ENCODE measurements around the gene HSD11B1.

Gene HSD11B1

DNA sequence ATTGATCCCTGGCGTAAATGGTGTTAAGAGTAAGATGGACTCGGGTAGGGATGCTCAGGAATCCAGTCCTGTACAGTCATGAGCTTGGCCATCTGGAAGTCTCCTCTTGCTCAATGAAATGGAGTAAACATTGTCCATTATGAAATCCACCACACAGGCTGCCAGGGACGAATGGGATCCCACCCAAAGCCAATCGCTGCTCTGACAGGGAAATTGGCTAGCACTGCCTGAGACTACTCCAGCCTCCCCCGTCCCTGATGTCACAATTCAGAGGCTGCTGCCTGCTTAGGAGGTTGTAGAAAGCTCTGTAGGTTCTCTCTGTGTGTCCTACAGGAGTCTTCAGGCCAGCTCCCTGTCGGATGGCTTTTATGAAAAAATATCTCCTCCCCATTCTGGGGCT, at the start of gene HSD11B1:
HSD11B1 (plus strand) TSS at position 263 of the 400 bp plus-strand sequence; CDS start at position 360, 97 bp downstream.
- peak in 31 of 56 donors; percentile 7 to 70 (median 32) for DNase-seq

DNA sequence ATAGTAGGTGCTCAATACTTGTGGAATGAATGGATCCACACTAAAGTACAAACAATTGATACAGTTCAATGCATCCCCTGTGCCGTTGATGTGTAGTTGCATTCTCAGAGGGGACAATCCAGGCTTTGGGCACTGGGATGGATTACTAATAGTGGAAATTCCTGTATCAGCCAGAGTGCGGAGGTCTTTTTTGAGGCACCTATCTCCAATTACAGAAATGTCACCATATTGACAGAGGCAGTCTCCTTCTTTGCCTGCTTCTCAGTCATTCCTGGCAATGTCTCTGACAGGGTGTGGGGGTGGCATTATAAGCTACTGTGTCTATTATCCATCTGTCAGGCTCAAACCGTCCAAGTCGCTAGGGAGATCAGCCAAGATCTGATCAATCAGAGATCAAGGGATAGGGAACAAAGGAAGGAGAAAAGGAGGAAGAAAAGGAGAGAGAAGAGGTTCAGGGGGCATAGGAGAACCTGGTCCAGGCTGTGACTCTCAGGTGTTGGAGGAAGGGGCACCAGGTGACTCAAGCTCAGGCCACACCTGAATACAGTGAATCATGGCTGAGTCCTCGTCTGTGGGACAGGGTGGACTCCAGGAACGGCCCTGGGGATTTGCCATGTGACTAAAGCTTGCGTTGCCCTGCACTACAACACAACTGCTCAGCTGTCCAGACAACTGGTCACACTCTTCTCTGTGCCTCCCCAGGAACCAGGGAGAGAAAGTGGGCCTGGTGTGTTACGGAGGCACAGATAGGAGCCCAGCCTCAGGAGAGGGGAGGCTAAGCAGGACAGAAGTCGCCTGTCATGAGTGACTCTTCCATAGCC, 49.0 kb upstream of the HSD11B1 start:
- DNase-seq: no peak

DNA sequence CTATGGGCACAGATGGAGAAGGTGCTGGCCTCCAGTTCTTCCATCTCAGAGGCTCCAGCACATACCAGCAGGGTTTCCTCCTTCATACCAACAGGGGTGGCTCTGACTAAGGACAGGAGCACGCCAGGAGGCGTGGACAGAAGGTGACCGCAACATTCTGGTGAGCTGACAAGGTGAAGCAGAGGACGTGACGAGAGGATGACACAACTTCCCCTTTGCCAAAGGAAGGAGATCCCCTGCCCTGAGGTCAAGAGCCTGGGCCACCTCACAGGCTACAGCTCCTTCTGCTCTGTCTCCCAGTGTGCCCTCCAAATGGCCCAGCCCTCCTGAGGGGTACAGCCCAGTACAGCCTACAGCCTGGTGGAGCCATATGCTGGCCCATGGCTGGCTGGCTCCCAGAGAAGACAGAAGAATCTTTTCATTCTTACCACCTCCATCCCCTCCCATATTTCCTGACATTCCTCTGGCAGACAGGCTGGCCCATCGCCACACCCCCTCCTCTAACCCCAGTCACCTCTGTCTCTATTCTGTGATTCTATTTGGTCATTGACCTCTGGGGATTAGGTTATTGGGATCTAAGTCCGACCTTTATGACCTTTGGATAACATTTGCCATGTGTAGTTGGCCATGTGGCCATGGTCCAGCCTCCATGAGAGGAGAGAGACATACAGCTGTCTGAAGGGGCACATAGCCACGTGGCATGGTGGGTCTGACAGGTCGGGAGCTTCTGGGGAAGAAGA, 47.3 kb upstream of the HSD11B1 start:
- no peak for DNase-seq

DNA sequence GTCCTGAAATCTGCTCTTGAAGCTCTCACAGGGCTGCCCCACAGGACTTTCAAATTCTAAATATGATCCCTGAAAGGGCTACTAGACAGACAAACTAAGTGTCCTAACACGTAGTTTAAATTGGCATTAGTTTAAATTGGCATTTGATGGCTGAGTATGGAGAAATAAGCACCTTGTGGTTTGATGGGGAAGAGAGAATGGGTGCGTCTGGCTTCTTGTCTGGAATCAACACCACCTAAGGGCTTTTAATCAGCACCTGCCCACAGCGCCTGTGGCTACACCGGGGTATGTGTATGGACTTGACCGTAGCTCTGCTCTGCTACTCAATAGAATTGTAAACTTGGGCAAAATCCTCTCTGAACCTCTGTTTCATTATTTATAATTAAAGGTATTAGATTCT, 46.7 kb upstream of the HSD11B1 start:
- no peak for DNase-seq

DNA sequence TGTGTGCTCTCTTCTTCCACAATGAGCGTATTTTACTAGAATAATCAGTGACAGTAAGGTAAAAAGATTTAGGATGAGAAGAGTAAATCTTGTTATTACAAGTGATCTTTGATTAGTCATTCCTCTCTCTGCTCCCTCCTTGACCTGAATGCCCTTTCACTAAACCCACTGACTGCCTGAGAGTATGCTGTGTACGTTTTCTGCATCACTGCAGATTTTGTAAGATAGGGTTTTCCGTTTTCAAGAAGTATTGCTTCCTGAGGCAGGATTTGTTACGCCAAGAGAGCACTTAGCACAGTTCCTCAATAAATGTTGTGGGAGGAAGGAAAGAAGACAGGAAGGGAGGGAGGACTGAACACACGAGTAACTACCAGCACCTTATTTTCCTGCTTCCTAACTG, 44.7 kb upstream of the HSD11B1 start:
- no peak for DNase-seq

DNA sequence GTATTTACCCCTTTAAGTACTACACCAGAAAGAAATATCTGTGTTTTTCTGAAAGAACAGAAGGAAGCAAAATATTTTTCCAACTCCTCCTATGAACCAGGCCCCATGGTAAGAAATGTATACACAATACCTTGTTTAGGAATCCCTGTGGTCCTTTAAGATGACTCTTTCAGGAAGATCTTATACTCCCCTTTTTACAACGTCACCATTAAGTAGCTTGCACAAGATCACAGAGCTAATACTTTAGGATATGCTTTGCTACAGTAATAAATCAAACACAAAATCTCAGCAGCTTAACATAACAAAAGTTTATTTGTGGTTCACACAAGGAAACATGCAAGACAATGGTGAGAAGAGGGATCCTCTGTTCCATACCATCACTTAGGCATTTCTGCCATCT, 43.6 kb upstream of the HSD11B1 start:
- DNase-seq: no peak

DNA sequence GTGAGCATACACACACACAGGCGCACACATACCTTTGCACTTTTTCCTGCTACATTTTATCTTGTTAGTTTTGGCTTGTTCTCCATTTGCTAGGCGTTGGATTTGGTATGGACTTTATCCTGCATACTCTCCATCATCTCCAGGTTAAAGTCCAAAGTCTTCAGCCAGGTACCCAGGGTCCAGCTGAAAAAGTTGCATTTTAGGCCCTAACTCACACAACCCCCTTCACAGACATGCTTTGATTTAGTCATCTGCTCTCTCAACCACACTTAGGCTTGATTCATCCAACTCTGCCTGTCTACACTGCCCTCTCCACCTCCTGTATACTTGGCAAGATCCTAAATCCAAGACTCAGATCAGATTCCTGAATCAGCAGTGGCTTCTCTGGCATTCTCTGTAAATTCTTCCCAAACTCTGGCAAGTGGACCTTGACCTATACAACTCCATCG, 41.7 kb upstream of the HSD11B1 start:
- DNase-seq: no peak

DNA sequence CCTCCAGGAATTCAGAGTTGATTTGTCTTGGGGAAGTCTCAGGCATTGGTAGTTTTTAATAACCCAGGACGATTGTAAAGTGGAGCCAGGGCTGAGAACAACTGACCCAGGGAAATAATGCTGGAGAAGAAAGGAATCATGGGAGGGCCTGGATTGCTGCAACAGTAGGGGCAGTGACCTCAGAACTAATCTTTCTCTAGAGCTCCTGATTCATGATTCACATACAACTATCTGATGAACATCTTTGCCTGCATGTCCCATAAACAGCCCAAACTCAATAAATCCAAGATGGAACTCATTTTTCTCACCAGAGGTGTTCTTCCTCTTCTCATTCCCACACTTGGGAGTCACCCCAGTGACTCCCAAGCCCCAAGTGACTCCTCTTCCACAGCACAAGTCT, 37.5 kb upstream of the HSD11B1 start:
- DNase-seq: no peak

DNA sequence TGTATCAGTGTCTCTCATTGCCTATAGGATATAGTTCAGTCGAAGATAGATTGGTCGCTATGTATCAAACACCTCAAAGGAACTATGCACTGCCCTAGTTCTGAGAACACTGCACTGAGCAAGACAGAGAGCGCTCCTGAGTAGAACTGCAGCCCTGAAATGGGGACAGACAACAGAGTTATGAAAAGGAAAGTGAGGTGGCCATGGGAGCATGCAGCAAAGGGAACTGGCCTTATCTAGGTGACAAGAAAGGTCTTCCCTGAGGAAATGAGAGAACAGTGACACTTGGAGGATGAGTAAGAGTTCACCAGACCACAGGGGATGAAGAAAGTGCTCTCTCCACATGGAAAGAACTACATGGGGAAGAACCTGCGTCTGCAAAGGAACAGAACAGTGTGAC, 36.9 kb upstream of the HSD11B1 start:
- DNase-seq: no peak

DNA sequence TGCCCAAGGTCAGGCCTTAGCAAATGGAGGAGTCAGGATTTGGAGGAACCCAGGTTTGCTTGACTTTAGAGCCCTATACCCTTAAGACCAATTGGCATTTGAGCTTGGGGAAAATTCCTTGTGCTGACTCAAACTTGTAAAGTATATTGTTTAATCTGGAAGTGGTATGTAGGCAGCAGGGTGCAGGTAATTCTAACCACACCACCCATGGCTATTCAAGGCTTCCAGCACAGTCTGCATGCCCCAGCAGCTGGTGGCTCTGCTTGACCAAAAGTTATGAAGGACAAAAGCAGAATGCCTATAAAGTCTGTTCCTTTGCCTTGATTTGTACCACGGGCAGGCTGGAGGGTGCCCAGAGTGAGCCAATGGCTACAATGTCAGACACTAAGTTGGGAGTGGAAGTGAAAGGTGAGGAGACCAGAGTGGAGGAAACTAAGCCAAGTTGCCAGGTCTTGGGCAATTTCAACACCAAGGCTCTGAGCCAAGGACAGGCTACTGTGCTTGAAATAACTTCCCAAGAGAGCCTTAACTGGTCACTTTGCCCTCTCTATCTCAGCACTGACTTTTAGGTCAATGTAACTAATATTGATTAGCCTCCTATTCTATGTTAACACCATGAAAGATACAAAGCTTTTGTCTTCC, 34.1 kb upstream of the HSD11B1 start:
- DNase-seq: no peak

DNA sequence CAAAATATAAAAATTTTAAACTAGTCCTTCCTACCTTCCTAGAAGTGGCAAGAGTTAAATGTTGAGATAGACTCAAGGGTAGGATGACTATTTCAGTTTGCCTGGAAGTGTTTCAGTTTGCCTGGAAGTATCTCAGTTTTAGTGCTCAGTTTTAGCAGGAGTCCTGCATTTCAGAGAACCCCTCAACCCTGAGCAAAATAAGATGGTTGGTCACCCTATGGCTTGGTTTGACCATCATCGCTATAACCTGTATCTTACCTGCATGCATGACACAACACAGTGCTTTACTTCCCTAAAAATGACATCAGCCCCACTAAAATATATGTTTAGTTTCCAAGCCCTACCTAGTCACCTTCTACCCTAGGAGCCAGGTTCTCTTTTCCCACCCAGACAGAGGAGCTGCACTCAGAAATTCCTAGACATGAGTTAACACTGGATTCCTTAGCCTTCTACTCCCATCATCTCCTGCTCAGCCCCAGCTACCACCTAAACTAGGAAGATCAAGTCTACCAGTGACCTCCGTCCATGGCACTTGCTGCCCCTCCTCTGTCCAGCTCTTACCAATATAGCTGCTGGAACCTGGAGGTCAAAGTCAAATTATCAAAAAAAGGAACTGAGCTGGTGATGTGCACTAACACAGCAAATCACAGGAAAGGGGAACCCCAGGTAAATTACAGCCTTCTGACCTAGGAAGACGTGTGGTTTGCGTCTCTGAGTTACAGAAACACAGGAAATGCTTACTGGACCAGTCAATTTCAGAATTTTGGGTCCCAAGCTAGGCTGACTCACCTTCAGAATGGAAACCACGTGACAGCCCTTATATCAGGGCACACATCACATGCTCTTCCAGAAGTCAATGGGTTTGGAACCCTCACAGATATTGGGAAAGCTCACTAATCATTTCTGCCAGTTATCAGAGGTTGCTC, 31.7 kb upstream of the HSD11B1 start:
- no peak for DNase-seq

DNA sequence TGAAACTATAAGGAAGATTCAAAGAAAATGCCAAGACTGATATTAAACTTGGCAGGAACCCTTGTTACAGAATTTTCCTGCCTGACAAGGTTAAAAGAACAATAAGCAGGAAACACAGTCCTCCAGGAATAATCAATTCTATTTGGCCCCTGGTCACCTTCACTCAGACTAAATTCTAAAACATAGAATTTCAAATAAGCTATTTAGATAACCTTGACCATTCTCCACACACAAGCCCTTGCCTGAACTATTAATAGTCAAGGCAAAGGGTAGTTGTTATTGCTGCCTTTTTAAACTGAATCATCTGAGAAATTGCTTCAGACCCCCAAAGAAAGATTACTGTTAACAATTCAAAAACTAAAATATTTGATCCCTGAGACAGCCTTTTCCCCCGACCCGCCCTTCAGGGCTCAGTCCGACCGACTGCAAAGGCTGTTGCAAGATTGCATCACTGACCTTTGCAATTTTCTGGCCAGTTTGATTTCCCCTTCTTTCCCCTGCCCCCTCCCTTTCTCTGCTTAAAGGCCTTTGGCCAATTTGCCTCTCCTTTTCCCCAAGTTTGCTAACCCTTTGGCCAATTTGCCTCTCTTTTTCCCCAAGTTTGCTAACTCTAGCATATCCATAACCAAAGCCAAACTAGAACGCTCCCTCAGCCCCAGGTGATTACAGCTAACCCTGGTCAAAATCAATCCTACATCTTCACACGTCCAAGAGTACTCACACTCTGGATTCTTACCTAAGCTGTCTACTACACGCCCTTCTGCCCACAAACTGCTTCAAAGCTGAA, 30.8 kb upstream of the HSD11B1 start:
- no peak for DNase-seq

DNA sequence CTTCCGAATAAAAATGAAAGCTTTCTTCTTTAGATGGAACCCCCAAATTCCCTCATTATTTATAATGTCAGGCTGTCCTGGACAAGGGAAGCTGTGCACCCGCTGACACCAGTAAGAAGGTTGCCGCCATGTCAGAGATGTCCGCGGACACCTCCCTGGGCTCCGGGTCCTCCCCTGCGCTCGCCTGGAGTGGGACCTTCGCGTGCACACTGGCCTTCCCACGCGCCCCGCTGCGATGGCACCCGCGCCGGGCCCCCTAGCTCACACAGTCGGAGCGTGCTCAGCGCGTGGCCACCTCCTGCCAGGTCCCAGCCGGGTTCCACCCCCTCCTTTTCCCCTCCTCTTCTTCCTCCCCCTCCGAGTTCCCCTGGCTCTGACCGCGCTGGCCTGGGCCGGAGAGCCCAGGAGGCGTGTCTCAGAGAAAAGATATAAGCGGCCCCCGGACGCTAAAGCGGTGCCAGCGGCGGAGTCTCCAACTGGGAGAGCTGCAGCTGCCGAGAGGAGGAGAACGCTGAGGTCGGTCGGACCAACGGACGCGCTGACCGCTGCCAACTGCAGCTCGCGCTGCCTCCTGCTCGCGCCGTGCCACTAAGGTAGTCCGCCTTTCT, 29.6 kb upstream of the HSD11B1 start, which contains the start of gene G0S2:
G0S2 (plus strand) TSS at position 456 of the 608 bp plus-strand sequence. CDS start 273 bp downstream, outside the sequence.
- DNase-seq: peak in 36 of 56 donors; percentile 9 to 71 (median 32)

DNA sequence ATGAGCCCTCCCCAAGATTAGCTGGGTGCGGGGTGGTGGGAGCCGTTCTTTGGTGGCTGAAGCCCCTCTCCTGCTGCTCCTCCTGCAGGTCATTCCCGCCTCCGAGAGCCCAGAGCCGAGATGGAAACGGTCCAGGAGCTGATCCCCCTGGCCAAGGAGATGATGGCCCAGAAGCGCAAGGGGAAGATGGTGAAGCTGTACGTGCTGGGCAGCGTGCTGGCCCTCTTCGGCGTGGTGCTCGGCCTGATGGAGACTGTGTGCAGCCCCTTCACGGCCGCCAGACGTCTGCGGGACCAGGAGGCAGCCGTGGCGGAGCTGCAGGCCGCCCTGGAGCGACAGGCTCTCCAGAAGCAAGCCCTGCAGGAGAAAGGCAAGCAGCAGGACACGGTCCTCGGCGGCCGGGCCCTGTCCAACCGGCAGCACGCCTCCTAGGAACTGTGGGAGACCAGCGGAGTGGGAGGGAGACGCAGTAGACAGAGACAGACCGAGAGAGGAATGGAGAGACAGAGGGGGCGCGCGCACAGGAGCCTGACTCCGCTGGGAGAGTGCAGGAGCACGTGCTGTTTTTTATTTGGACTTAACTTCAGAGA, 29.0 kb upstream of the HSD11B1 start:
- peak in 22 of 56 donors; percentile 8 to 61 (median 32) for DNase-seq

DNA sequence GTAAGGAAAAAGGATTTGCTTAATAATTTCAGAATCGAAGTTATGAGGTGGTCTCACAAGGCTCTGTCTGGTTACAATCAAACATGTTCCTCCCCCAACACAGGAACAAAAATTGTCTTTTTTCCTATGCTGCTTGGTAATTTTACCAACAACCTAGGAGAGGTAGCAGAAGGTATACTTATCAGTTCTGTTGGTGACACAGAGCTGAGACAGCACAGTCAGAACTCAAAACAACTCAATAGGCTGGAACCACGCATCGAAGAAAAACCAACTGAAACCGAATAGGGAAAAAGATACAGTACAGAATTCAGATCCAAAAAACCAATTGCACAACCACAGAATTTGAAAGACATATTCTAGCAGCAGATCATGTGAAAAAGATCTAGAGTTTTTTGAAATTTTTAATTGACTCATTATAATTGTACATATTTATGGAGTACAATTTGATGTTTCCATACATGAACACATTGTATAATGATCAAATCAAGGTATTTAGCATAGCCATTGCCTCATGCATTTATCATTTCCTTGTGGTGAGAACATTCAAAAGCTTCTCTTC, 25.6 kb upstream of the HSD11B1 start:
- DNase-seq: no peak

DNA sequence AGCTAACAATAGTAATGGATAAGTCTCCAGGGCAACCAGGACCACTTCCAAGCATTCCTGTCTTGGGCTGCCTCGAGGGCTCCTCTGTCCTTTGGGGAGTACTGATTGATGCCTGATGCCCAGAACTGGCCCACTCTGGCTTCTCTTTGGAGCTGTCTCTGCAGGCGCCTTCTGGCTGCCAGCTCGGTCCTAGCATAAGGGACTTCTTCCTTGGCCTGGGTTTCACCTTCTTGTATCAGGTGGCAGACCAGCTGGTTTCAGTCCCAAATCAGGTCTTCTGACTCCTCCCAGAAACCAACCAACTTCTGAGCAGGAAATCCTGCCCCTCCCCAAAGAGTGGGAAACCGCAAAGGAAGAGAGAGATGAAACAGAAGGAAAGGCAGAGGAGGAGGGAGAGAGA, 18.8 kb upstream of the HSD11B1 start:
- DNase-seq: no peak

DNA sequence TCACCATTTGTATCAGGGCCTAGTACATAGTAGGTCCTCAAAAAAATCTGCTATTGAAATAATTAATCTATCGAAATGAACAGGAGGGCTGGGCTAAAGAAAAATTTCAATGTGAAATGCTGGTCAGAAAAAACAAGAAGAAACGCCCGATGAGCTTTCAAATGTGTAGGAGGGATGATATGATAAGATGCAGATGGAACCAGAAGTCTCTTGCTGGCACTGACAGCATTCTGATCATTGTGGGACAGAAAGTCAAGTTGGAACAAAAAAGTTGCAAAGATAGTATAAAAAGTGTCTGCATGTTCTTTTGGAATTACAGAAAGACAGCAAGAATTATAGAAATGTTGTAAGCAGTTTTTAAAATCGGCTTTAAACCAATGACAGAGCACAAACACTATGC, 18.3 kb upstream of the HSD11B1 start:
- no peak for DNase-seq

DNA sequence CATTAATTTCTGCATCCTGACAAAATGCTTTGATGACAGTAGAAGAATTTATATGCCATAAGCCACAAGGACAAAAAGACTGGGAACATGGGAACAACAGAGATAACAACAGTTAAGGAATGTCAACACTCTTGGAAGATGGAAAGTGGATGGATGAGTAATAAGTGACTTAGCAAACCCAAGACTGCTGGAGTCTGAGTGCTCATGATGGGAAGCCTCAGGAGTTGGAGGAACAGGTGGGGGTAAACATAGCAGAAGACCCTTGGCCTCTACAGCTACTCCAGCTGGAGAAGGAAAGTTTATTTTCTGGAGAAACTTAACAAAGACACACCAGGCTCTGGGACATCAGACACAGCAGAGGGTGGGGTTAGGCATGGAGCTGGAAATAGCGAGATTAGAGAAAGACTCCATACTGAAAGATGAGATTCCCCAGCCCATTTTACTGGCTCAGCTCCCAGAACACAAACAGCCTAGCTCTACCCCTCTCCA, 15.9 kb upstream of the HSD11B1 start:
- no peak for DNase-seq

DNA sequence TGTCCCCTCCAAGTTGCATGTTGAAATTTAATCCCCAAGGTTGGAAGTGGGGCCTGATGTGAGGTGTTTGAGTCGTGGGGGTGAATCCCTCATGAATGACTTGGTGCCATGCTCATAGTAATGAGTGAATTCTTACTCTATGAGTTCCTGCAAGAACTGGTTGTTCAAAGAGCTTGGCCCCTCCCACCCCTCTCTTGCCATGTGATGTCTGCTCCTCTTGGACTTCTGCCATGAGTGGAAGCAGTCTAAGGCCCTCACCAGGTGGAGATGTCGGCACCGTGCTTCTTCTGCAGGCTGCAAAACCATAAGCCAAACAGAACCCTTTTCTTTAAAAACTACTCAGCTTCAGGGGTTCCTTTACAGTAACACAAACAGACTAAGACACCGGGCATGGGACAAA, 15.2 kb upstream of the HSD11B1 start:
- no peak for DNase-seq
